Keratinocyte (primary cell): Measurements from ENCODE around the gene RAD9A. TPM values are rescaled to one million over a fixed set of nuclear protein-coding genes. Genes with fewer than 3 reads are reported as not detected.

Source experiments
- DNase-seq: peaks from one replicate; pipeline ENCODE4 v3.0.0-alpha.2; 2011; ENCODE audit warnings: low read depth, missing footprints, low spot score
- FAIRE-seq: peaks from 2 replicates; lab custom pipeline; 2011; peaks lifted over from hg19 to GRCh38; lab: Jason Lieb, UNC
- H2AFZ ChIP-seq: 2 replicates; pipeline ENCODE4 v1.6.0; 2012; ENCODE audit warnings: low read length, control low read depth, inconsistent platforms; ENCODE audit not compliant: control insufficient read depth
- H3K27ac ChIP-seq: 2 replicates; pipeline ENCODE4 v1.5.1; 2011; ENCODE audit warnings: low read length; ENCODE audit not compliant: control insufficient read depth, insufficient read depth
- H3K27me3 ChIP-seq: 3 replicates; pipeline ENCODE4 v1.6.0; 2011; ENCODE audit warnings: low read length; ENCODE audit not compliant: control insufficient read depth, insufficient read depth; ENCODE audit errors: extremely low read depth
- H3K36me3 ChIP-seq, 2 experiments: 2 replicates in 1 of 2; 3 replicates in 1 of 2; pipeline ENCODE4 v1.5.1; 2011; ENCODE audit warnings: low read length in 2 of 2, mild to moderate bottlenecking in 1 of 2; ENCODE audit not compliant: control insufficient read depth in 2 of 2, insufficient read depth in 2 of 2; ENCODE audit errors: extremely low read depth in 1 of 2
- H3K4me1 ChIP-seq: 3 replicates; pipeline ENCODE4 v1.5.1; 2011; ENCODE audit warnings: low read length; ENCODE audit not compliant: control insufficient read depth, insufficient read depth; ENCODE audit errors: extremely low read depth
- H3K4me2 ChIP-seq: 3 replicates; pipeline ENCODE4 v1.6.0; 2011; ENCODE audit warnings: low read depth, low read length; ENCODE audit not compliant: control insufficient read depth, insufficient read depth; ENCODE audit errors: extremely low read depth
- H3K4me3 ChIP-seq, 3 experiments: fragments of 200-600 bp in 1 of 3; sonication (generic) in 1 of 3; 2 replicates in 2 of 3; 3 replicates in 1 of 3; pipeline ENCODE4 v1.5.1; 2011 to 2016; ENCODE audit warnings: low read length in 3 of 3, mild to moderate bottlenecking in 3 of 3, control low read depth in 2 of 3, inconsistent platforms in 1 of 3, low read depth in 1 of 3, mixed read lengths in 1 of 3, mixed run types in 1 of 3, moderate library complexity in 1 of 3; ENCODE audit not compliant: control insufficient read depth in 2 of 3, insufficient read depth in 2 of 3; ENCODE audit errors: extremely low read depth in 1 of 3
- H3K79me2 ChIP-seq: 2 replicates; pipeline ENCODE4 v1.6.0; 2012; ENCODE audit warnings: low read length; ENCODE audit not compliant: control insufficient read depth, insufficient read depth
- H3K9ac ChIP-seq: 3 replicates; pipeline ENCODE4 v1.6.0; 2011; ENCODE audit warnings: low read length; ENCODE audit not compliant: control insufficient read depth, insufficient read depth; ENCODE audit errors: extremely low read depth
- H3K9me1 ChIP-seq: 3 replicates; pipeline ENCODE4 v1.6.0; 2011; ENCODE audit warnings: low read length; ENCODE audit not compliant: control insufficient read depth, insufficient read depth; ENCODE audit errors: extremely low read depth
- H3K9me3 ChIP-seq: 2 replicates; pipeline ENCODE4 v1.5.1; 2012; ENCODE audit warnings: low read depth, low read length; ENCODE audit not compliant: control insufficient read depth
- H4K20me1 ChIP-seq: 3 replicates; pipeline ENCODE4 v1.6.0; 2011; ENCODE audit warnings: low read length; ENCODE audit not compliant: control insufficient read depth, insufficient read depth; ENCODE audit errors: extremely low read depth
- CTCF ChIP-seq, 3 experiments: IDR thresholded peaks in 1 of 3; conservative IDR thresholded peaks in 1 of 3; optimal IDR thresholded peaks in 1 of 3; 2 replicates in 2 of 3; 3 replicates in 1 of 3; pipeline versions ENCODE3 to v1.5.1; 2011; ENCODE audit warnings: low read length in 3 of 3, mild to moderate bottlenecking in 3 of 3, moderate library complexity in 2 of 3, control low read depth in 1 of 3, inconsistent platforms in 1 of 3; ENCODE audit not compliant: insufficient read depth in 2 of 3; ENCODE audit errors: extremely low read depth in 1 of 3
- EZH2 ChIP-seq: IDR thresholded peaks from one replicate; pipeline ENCODE4 v1.6.1; 2012; ENCODE audit warnings: inconsistent platforms, mild to moderate bottlenecking, low read length, moderate library complexity
- dilution Hi-C: fragments of 300-500 bp; cut with MboI; formaldehyde crosslinking; loops from one replicate; pipeline ENCODE4 v1.7.0; 2020; ENCODE audit warnings: low sequenced_read_pairs; ENCODE audit not compliant: extremely low pct_ligation_motif_present
- polyA plus RNA-seq, 5 experiments: library from polyadenylated mRNA; depleted of rRNA in 3 of 5; stranded (reverse) in 3 of 5; stranded (forward) in 1 of 5; unstranded in 1 of 5; fragments of >200 nt; gene quantifications; 1 replicate in 1 of 5; 2 replicates in 3 of 5; 3 replicates in 1 of 5; pipeline versions ENCODE4 v1.2.1 to v1.2.3, GENCODE V29; 2011 to 2012; ENCODE audit warnings: missing spikeins in 2 of 5, low read depth in 1 of 5, low replicate concordance in 1 of 5

RAD9A gene
- polyA plus RNA-seq, 1 donor (not counting 4 experiments of a cell fraction or from before 2014, with no cell fraction given): 5.7 TPM

GRCh38 chr11:67405688-67406339, 14.0 kb downstream of the RAD9A start:
- no peaks in the 10 kb centered on the region for H3K36me3 ChIP-seq
- peaks cover 6% of the 10 kb centered on the region for H3K79me2 ChIP-seq
- TF ChIP-seq CTCF (optimal IDR thresholded peaks at IDR 0.05 in 1 of 3, IDR thresholded peaks at IDR 0.05 in 1 of 3, conservative IDR thresholded peaks at IDR 0.05 in 1 of 3; ENCODE audit: extremely low read depth in 1 of 3, insufficient read depth in 2 of 3, low read length in 3 of 3): no peak
- no peak for TF ChIP-seq EZH2
- H3K9me3 ChIP-seq: no peaks in the 10 kb centered on the region
- no peak overlapping the region for H3K4me2 ChIP-seq
- peaks cover 8% of the 10 kb centered on the region for H3K4me1 ChIP-seq
- no peak overlapping the region for H3K27ac ChIP-seq
- DNase-seq (no peak), FAIRE-seq (no peak)
- dilution Hi-C loops: no loop called here
- no peak overlapping the region for H3K4me3 ChIP-seq
- no peak overlapping the region for H2AFZ ChIP-seq
- H3K27me3 ChIP-seq: no peaks in the 10 kb centered on the region
- H3K9me1 ChIP-seq: no peaks in the 10 kb centered on the region
- H3K9ac ChIP-seq: no peak overlapping the region
- H4K20me1 ChIP-seq: no peaks in the 10 kb centered on the region

GRCh38 chr11:67406420-67406968, 14.7 kb downstream of the RAD9A start:
- dilution Hi-C loops: no loop called here
- no peaks in the 10 kb centered on the region for H3K9me3 ChIP-seq
- no peak overlapping the region for H3K27ac ChIP-seq
- no peak for TF ChIP-seq EZH2
- no peak for TF ChIP-seq CTCF (optimal IDR thresholded peaks at IDR 0.05 in 1 of 3, IDR thresholded peaks at IDR 0.05 in 1 of 3, conservative IDR thresholded peaks at IDR 0.05 in 1 of 3; ENCODE audit: extremely low read depth in 1 of 3, insufficient read depth in 2 of 3, low read length in 3 of 3)
- no peaks in the 10 kb centered on the region for H4K20me1 ChIP-seq
- no peak overlapping the region for H3K4me3 ChIP-seq
- H3K4me2 ChIP-seq: no peak overlapping the region
- H3K9ac ChIP-seq: no peak overlapping the region
- H3K79me2 ChIP-seq: no peaks in the 10 kb centered on the region
- no peaks in the 10 kb centered on the region for H3K27me3 ChIP-seq
- no peaks in the 10 kb centered on the region for H3K9me1 ChIP-seq
- H2AFZ ChIP-seq: no peak overlapping the region
- FAIRE-seq: no peak
- DNase-seq: no peak
- H3K4me1 ChIP-seq: peaks cover 6% of the 10 kb centered on the region
- no peaks in the 10 kb centered on the region for H3K36me3 ChIP-seq
